Naive thymus-derived CD4-positive, alpha-beta T cell (primary cell): ENCODE measurements around the gene SCCPDH. TPM values are rescaled to one million over a fixed set of nuclear protein-coding genes. Genes with fewer than 3 reads are reported as not detected.
"Not testable (repeated sequence)": the region's sequence is repeated elsewhere in the genome, so short reads cannot be mapped to it uniquely, and the experiment has no call there.

ENCODE experiments used
- ATAC-seq: fragments of 150-1000 bp; cut with Tn5 transposase; 2 replicates; pipeline ENCODE4 v1.10.0; 2021; ENCODE audit warnings: mild to moderate bottlenecking, moderate library complexity
- CTCF ChIA-PET: fragments of 350-600 bp; sonication (Branson Sonifier 250); formaldehyde crosslinking; loops from one replicate; lab custom pipeline; 2021; ENCODE audit warnings: antibody characterized with exemption; lab: Charles Lee
- POLR2A ChIA-PET: fragments of 350-600 bp; sonication (Branson Sonifier 250); formaldehyde crosslinking; loops from one replicate; lab custom pipeline; 2021; ENCODE audit warnings: antibody characterized with exemption, inconsistent platforms; lab: Charles Lee
- DNase-seq, 9 donors: peaks; one replicate each; pipeline versions ENCODE4 v3.0.0 to v3.0.0-alpha.2; 2020 to 2022; ENCODE audit warnings: mixed read lengths in 1 of 9
- H3K27ac ChIP-seq: one replicate; pipeline ENCODE4 v1.7.0; 2013; ENCODE audit warnings: mild to moderate bottlenecking, low read depth, low read length, moderate library complexity
- H3K27me3 ChIP-seq, 2 donors: one replicate each; pipeline ENCODE4 v1.7.0; 2013; ENCODE audit warnings: low read length in 2 of 2, mild to moderate bottlenecking in 2 of 2, moderate library complexity in 2 of 2; ENCODE audit not compliant: control insufficient read depth in 2 of 2, insufficient read depth in 2 of 2
- H3K36me3 ChIP-seq, 3 experiments: 1 replicate in 2 of 3; 2 replicates in 1 of 3; pipeline ENCODE4 v1.7.0; 2013; ENCODE audit warnings: low read length in 3 of 3, mild to moderate bottlenecking in 3 of 3, moderate library complexity in 1 of 3; ENCODE audit not compliant: insufficient read depth in 3 of 3, control insufficient read depth in 2 of 3
- H3K4me1 ChIP-seq, 2 donors: one replicate each; pipeline ENCODE4 v1.7.0; 2013; ENCODE audit warnings: low read length in 2 of 2, mild to moderate bottlenecking in 2 of 2, moderate library complexity in 1 of 2; ENCODE audit not compliant: control insufficient read depth in 2 of 2, insufficient read depth in 2 of 2
- H3K4me3 ChIP-seq: 2 replicates; pipeline ENCODE4 v1.7.0; 2013; ENCODE audit warnings: mild to moderate bottlenecking, low read length
- H3K9me3 ChIP-seq, 3 experiments: 1 replicate in 2 of 3; 2 replicates in 1 of 3; pipeline ENCODE4 v1.7.0; 2013; ENCODE audit warnings: low read length in 3 of 3; ENCODE audit not compliant: control insufficient read depth in 2 of 3
- H3K27ac Mint-ChIP-seq, 9 donors: one replicate each; pipeline ENCODE4 v1.8.0; 2020 to 2022; ENCODE audit warnings: mixed read lengths in 9 of 9, mild to moderate bottlenecking in 8 of 9, moderate library complexity in 5 of 9, inconsistent platforms in 2 of 9
- H3K27me3 Mint-ChIP-seq, 5 donors: one replicate each; pipeline ENCODE4 v1.8.0; 2021 to 2022; ENCODE audit warnings: mixed read lengths in 5 of 5, mild to moderate bottlenecking in 1 of 5
- H3K36me3 Mint-ChIP-seq, 5 donors: one replicate each; pipeline ENCODE4 v1.8.0; 2020 to 2022; ENCODE audit warnings: mixed read lengths in 5 of 5, mild to moderate bottlenecking in 3 of 5, inconsistent platforms in 1 of 5
- H3K4me1 Mint-ChIP-seq, 7 donors: one replicate each; pipeline ENCODE4 v1.8.0; 2020 to 2022; ENCODE audit warnings: mixed read lengths in 7 of 7, mild to moderate bottlenecking in 3 of 7, inconsistent platforms in 1 of 7
- H3K4me3 Mint-ChIP-seq, 10 donors: one replicate each; pipeline ENCODE4 v1.8.0; 2020 to 2022; ENCODE audit warnings: mild to moderate bottlenecking in 10 of 10, mixed read lengths in 10 of 10, moderate library complexity in 6 of 10, inconsistent platforms in 2 of 10
- H3K9me3 Mint-ChIP-seq, 11 donors: one replicate each; pipeline ENCODE4 v1.8.0; 2020 to 2022; ENCODE audit warnings: mixed read lengths in 11 of 11, mild to moderate bottlenecking in 4 of 11, inconsistent platforms in 1 of 11, moderate library complexity in 1 of 11
- intact Hi-C, 2 donors: fragments of 100-400 bp; cut with micrococcal nuclease; formaldehyde crosslinking; loops; one replicate each; pipeline ENCODE4 v1.15.1; 2023
- polyA plus RNA-seq, 2 donors: library from polyadenylated mRNA; unstranded; fragments of 300-500 nt; fragmentation: Illumina TruSeq; gene quantifications; one replicate each; pipeline ENCODE4 v1.2.3, GENCODE V29; 2021
- total RNA-seq, 6 experiments: library from RNA in 5 of 6; stranded (reverse) in 5 of 6; gene quantifications; 1 replicate in 5 of 6; 2 replicates in 1 of 6; pipeline ENCODE4 v1.2.3 and lab custom pipeline; 2021 to 2026

SCCPDH gene
- total and polyA plus RNA-seq, 7 experiments from 2014 or later, result 3.5 to 14.5 (median 5.3) TPM

DNA sequence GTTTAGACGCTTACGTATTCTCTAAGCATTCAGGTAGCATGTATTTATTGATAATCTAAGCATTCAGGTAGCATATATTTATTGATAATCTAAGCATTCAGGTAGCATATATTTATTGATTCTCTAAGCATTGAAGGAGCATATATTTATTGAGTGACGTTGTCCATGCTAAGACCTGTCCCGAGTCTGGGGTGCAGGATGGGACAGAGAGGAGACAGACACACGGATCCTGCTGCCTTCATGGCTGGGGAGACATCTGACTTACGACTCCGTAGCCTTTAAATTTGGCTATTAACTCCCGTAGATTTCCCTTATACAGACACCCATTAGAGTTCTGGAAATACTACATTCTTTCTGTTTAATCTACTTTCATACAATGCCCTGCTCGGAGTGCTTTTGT lies 982 bp downstream of the SCCPDH start:
- intact Hi-C loops, result loop anchor here (2.0 to 10.0 kb wide), 2 partner anchors 26 to 210 kb away; partner anchors contain the start of gene AHCTF1 (in 1 of the 2)
- Mint-ChIP-seq H3K27ac (peak overlapping the region in 5 of 9 donors; percentile 19 to 66 (median 38)), H3K36me3 (peaks cover 16 to 36% (median 31%) of the 10 kb centered on the region in 5 donors), H3K4me3 (peak overlapping the region; percentile 74 to 92 (median 90)), H3K9me3 (peaks cover 6 to 37% (median 24%) of the 10 kb centered on the region in 11 donors), H3K27me3 (peaks cover 0 to 10% (median 7%) of the 10 kb centered on the region in 5 donors), H3K4me1 (peaks cover 5 to 17% (median 9%) of the 10 kb centered on the region in 7 donors)
- peak overlapping the region; percentile 60 for H3K4me3 ChIP-seq
- H3K27me3 ChIP-seq, result no peaks in the 10 kb centered on the region
- ChIA-PET CTCF (no interaction called here), POLR2A (no interaction called here)
- no peaks in the 10 kb centered on the region for H3K36me3 ChIP-seq
- no peaks in the 10 kb centered on the region for H3K4me1 ChIP-seq
- H3K9me3 ChIP-seq, result peaks cover 0 to 3% (median 0%) of the 10 kb centered on the region in 3 experiments
- H3K27ac ChIP-seq, result no peak overlapping the region
- DNase-seq (no peak), ATAC-seq (no peak)

GRCh38 chr1:246726255-246726679 lies 2.1 kb downstream of the SCCPDH start:
- Mint-ChIP-seq H3K4me3 (peak overlapping the region in 3 of 10 donors; percentile 3 to 91 (median 9)), H3K4me1 (peaks cover 5 to 17% (median 9%) of the 10 kb centered on the region in 7 donors), H3K9me3 (peaks cover 8 to 34% (median 18%) of the 10 kb centered on the region in 11 donors), H3K36me3 (peaks cover 18 to 42% (median 39%) of the 10 kb centered on the region in 5 donors), H3K27me3 (peaks cover 0 to 7% (median 3%) of the 10 kb centered on the region in 5 donors), H3K27ac (peak overlapping the region in 1 of 9 donors; percentile 3)
- no peak for ATAC-seq
- ChIA-PET POLR2A (no interaction called here), CTCF (interaction anchor here (0.7 kb wide), 1 partner anchor 130 kb away, joined by 3 read pairs; no protein-coding TSS in a partner anchor)
- H3K4me3 ChIP-seq, result no peak overlapping the region
- intact Hi-C loops, result loop anchor here in 1 of 2 donors (10.0 kb wide), 1 partner anchor 209 kb away; the partner anchor contains the start of gene AHCTF1
- H3K4me1 ChIP-seq, result no peaks in the 10 kb centered on the region
- H3K27ac ChIP-seq, result no peak overlapping the region
- no peaks in the 10 kb centered on the region for H3K36me3 ChIP-seq
- peaks cover 0 to 5% (median 0%) of the 10 kb centered on the region in 3 experiments for H3K9me3 ChIP-seq
- H3K27me3 ChIP-seq, result no peaks in the 10 kb centered on the region
- DNase-seq, result no peak

DNA sequence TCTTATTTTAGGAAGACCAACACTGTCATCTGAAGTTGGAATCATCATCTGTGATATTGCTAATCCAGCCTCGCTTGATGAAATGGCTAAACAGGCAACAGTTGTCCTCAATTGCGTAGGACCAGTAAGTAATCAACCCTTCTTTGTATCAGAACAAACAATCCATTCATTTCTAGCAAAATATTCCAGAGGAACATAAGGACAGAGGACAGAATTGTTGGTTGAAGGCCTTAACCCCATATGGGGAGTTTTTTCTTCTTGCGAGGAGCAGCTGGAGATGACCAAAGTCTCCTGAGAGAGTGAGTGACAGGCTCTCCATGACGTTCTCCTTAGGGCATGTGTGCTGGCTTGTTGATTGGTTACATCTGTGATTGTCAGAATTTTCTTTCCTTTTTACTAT lies 2.7 kb downstream of the SCCPDH start:
- no peak overlapping the region for H3K4me3 Mint-ChIP-seq
- POLR2A ChIA-PET, result no interaction called here
- intact Hi-C loops, result loop anchor here in 1 of 2 donors (10.0 kb wide), 1 partner anchor 208 kb away; the partner anchor contains the start of gene AHCTF1

DNA sequence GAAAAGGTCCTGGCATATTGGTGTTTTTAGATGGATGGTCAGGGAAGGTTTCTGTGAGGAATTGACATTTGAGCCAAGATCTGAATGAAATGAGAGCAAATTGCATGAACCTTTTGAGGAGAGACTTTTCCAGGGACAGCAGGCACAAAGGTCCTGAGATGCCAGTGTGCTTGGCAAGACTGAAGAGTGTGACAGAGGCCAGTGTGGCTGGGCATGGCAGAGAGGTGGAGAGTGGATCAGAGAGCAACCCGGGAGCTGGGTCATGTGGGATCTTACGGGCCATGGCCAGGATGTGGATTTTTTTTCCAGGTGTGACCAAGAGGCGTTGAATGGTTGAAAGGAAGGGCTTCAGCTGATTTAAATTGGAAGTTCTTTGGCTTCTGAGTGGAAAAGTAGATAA lies 3.4 kb downstream of the SCCPDH start:
- peaks cover 5 to 17% (median 9%) of the 10 kb centered on the region in 7 donors for H3K4me1 Mint-ChIP-seq

More for the DNA sequence above, 2.7 kb downstream of the SCCPDH start:
- Mint-ChIP-seq H3K27me3 (peaks cover 0 to 6% (median 3%) of the 10 kb centered on the region in 5 donors), H3K9me3 (peaks cover 8 to 34% (median 18%) of the 10 kb centered on the region in 11 donors), H3K27ac (no peak overlapping the region), H3K36me3 (peaks cover 18 to 49% (median 45%) of the 10 kb centered on the region in 5 donors), H3K4me1 (peaks cover 5 to 17% (median 9%) of the 10 kb centered on the region in 7 donors)
- CTCF ChIA-PET, result no interaction called here
- peaks cover 0 to 5% (median 0%) of the 10 kb centered on the region in 3 experiments for H3K9me3 ChIP-seq
- ATAC-seq (no peak), DNase-seq (no peak)
- H3K4me3 ChIP-seq, result no peak overlapping the region
- no peaks in the 10 kb centered on the region for H3K36me3 ChIP-seq
- H3K4me1 ChIP-seq, result no peaks in the 10 kb centered on the region
- H3K27me3 ChIP-seq, result no peaks in the 10 kb centered on the region
- no peak overlapping the region for H3K27ac ChIP-seq

DNA sequence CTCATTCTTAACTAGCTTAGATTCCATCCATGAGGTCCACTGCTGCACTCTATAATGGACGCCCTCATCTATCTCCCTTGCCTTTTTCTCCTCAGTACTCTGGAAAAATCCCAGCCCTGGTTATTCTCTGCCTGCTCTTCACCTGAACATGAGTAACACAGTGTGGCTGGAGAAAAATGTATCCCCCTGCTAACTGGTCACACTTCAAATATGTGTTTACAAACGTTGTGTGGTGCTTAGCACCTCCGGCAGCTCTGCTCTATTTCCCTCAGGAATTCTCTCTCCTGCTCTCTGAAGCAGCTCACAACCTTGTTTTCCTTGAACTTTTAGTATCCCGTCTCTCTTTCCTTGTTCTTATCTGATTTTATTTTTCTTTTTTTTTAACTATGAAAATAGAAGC lies 4.1 kb downstream of the SCCPDH start:
- no peak for DNase-seq
- Mint-ChIP-seq H3K4me3 (no peak overlapping the region), H3K4me1 (peaks cover 5 to 17% (median 9%) of the 10 kb centered on the region in 7 donors), H3K9me3 (peaks cover 8 to 34% (median 18%) of the 10 kb centered on the region in 11 donors), H3K27me3 (peaks cover 0 to 4% (median 3%) of the 10 kb centered on the region in 5 donors), H3K36me3 (peaks cover 18 to 52% (median 49%) of the 10 kb centered on the region in 5 donors), H3K27ac (no peak overlapping the region)
- Histone ChIP-seq H3K4me3 (no peak overlapping the region), H3K4me1 (no peaks in the 10 kb centered on the region), H3K36me3 (no peaks in the 10 kb centered on the region), H3K27ac (no peak overlapping the region), H3K27me3 (no peaks in the 10 kb centered on the region), H3K9me3 (peaks cover 0 to 5% (median 0%) of the 10 kb centered on the region in 3 experiments)
- CTCF ChIA-PET, result no interaction called here
- POLR2A ChIA-PET, result no interaction called here
- intact Hi-C loops, result loop anchor here in 1 of 2 donors (10.0 kb wide), 1 partner anchor 206 kb away; the partner anchor contains the start of gene AHCTF1
- ATAC-seq, result no peak

More for the DNA sequence above, 3.4 kb downstream of the SCCPDH start:
- Mint-ChIP-seq H3K4me3 (no peak overlapping the region), H3K27me3 (peaks cover 0 to 4% (median 3%) of the 10 kb centered on the region in 5 donors), H3K9me3 (peaks cover 8 to 34% (median 18%) of the 10 kb centered on the region in 11 donors), H3K36me3 (peaks cover 18 to 52% (median 49%) of the 10 kb centered on the region in 5 donors), H3K27ac (no peak overlapping the region)
- Histone ChIP-seq H3K4me1 (no peaks in the 10 kb centered on the region), H3K36me3 (no peaks in the 10 kb centered on the region), H3K4me3 (no peak overlapping the region), H3K9me3 (peaks cover 0 to 5% (median 0%) of the 10 kb centered on the region in 3 experiments), H3K27ac (no peak overlapping the region), H3K27me3 (no peaks in the 10 kb centered on the region)
- DNase-seq (no peak), ATAC-seq (no peak)
- intact Hi-C loops, result loop anchor here in 1 of 2 donors (10.0 kb wide), 1 partner anchor 207 kb away; the partner anchor contains the start of gene AHCTF1
- POLR2A ChIA-PET, result no interaction called here
- CTCF ChIA-PET, result no interaction called here

DNA sequence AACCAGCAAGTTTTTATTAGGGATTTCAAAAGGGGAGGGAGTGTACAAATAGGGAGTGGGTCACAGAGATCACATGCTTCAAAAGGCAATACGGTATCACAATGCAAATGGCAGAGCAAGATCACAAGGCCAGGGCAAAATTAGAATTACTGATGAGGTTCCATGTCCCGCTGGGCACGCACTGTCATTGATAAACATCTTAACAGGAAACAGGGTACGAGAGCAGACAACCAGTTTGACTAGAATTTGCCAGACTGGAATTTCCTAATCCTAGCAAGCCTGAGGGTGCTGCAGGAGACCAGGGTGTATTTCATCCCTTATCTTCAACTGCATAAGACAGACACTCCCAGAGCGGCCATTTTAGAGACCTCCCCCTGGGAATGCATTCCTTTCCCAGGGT lies 4.8 kb downstream of the SCCPDH start:
- H3K4me1 ChIP-seq, DNase-seq, CTCF ChIA-PET, H3K27me3 ChIP-seq, H3K9me3 ChIP-seq, H3K4me3 ChIP-seq, POLR2A ChIA-PET, ATAC-seq, H3K4me3 Mint-ChIP-seq, H3K36me3 ChIP-seq, H3K27ac Mint-ChIP-seq, H3K27ac ChIP-seq, H3K27me3 Mint-ChIP-seq: not testable (repeated sequence)
- Mint-ChIP-seq H3K9me3 (peaks cover 8 to 34% (median 18%) of the 10 kb centered on the region in 11 donors), H3K36me3 (peaks cover 18 to 57% (median 49%) of the 10 kb centered on the region in 5 donors), H3K4me1 (peaks cover 4 to 17% (median 8%) of the 10 kb centered on the region in 7 donors)
- intact Hi-C loops, result loop anchor here in 1 of 2 donors (10.0 kb wide), 1 partner anchor 206 kb away; the partner anchor contains the start of gene AHCTF1
